ENCODE results near the gene YWHAG.

The YWHAG gene

DNA sequence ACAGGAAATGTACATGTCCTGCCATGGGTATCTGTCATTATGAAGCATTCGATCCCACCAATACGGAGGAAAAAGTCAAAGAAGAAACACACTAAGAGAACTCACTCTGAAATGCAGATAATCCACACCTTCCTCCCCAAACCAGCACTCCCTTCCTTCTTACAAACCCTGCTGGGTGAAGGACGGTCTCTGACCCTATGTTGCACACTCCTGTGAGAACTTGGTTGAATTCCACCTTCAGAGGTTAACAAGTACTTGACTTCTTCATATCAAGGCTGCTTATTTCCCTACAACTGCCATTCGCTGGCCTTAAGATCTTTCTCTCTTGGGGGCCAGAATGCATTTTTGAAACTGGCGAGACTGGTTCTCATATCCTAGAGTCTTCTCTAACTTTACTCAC is 16.6 kb downstream of the YWHAG start:
- Histone ChIP-seq H4K20me1 (ENCODE audit: control insufficient read depth, insufficient read depth, low read depth, low read length) (peaks cover 58% of the 10 kb centered on the region), H3K9me3 (ENCODE audit: control insufficient read depth, insufficient read depth, low read length) (no peaks in the 10 kb centered on the region), H3K79me2 (ENCODE audit: control insufficient read depth, low read length) (peaks cover 100% of the 10 kb centered on the region), H3F3A (ENCODE audit: control insufficient read depth, insufficient read depth) (peaks cover 6% of the 10 kb centered on the region), H3K4me3 (ENCODE audit: low read length) (no peak overlapping the region), H3K4me2 (ENCODE audit: low read length) (no peak overlapping the region), H3K27me3 (ENCODE audit: control insufficient read depth, low read length) (no peaks in the 10 kb centered on the region), H3K9me2 (replicated peaks; ENCODE audit: control insufficient read depth, low read length) (no peaks in the 10 kb centered on the region), H3K4me1 (ENCODE audit: control insufficient read depth, low read length) (no peaks in the 10 kb centered on the region), H3K36me3 (ENCODE audit: control insufficient read depth, low read length) (peaks cover 95% of the 10 kb centered on the region), H3K27ac (ENCODE audit: low read depth, low read length) (no peak overlapping the region)
- TF ChIP-seq, protein P1, sequence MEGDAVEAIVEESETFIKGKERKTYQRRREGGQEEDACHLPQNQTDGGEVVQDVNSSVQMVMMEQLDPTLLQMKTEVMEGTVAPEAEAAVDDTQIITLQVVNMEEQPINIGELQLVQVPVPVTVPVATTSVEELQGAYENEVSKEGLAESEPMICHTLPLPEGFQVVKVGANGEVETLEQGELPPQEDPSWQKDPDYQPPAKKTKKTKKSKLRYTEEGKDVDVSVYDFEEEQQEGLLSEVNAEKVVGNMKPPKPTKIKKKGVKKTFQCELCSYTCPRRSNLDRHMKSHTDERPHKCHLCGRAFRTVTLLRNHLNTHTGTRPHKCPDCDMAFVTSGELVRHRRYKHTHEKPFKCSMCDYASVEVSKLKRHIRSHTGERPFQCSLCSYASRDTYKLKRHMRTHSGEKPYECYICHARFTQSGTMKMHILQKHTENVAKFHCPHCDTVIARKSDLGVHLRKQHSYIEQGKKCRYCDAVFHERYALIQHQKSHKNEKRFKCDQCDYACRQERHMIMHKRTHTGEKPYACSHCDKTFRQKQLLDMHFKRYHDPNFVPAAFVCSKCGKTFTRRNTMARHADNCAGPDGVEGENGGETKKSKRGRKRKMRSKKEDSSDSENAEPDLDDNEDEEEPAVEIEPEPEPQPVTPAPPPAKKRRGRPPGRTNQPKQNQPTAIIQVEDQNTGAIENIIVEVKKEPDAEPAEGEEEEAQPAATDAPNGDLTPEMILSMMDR (IDR thresholded peaks at IDR 0.05; ENCODE audit: low read depth, low read length, poor library complexity, severe bottlenecking), result no peak
- TF ChIP-seq EZH2phosphoT487 (IDR thresholded peaks at IDR 0.05; ENCODE audit: borderline replicate concordance, low read length), result no peak

DNA sequence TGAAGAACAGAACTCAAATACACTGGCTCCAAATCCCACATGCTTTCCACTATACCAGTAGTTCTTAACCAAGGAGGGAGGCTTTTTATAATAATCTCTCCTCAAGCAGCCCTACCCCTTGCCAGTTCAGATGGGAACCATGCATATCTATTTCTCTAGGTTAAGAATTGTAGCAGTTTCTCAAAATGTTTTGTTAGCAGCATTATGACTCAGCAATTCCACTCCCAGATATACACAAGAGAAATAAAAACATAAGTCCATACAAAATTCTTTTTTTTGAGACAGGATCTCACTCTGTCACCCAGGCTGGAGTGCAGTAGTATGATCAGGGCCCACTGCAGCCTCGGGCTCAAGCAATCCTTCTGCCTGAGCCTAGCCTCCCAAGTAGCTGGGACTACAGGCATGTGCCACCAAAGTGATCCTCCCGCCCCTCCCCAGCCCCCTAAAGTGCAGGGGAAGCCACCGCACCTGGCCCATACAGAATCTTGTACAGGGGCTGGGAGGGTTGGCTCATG is 18.1 kb downstream of the YWHAG start:
- H3K36me3 ChIP-seq (ENCODE audit: control insufficient read depth, low read length), result peaks cover 96% of the 10 kb centered on the region
- no peaks in the 10 kb centered on the region for H3K9me3 ChIP-seq (ENCODE audit: control insufficient read depth, insufficient read depth, low read length)
- no peak for TF ChIP-seq EZH2phosphoT487 (IDR thresholded peaks at IDR 0.05; ENCODE audit: borderline replicate concordance, low read length)
- TF ChIP-seq, protein P1 (IDR thresholded peaks at IDR 0.05; ENCODE audit: low read depth, low read length, poor library complexity, severe bottlenecking), result no peak
- H3K4me1 ChIP-seq (ENCODE audit: control insufficient read depth, low read length), result no peaks in the 10 kb centered on the region
- H3K27ac ChIP-seq (ENCODE audit: low read depth, low read length), result no peak overlapping the region
- H3K4me2 ChIP-seq (ENCODE audit: low read length), result no peak overlapping the region
- peaks cover 6% of the 10 kb centered on the region for H3F3A ChIP-seq (ENCODE audit: control insufficient read depth, insufficient read depth)
- no peaks in the 10 kb centered on the region for H3K9me2 ChIP-seq (replicated peaks; ENCODE audit: control insufficient read depth, low read length)
- no peak overlapping the region for H3K4me3 ChIP-seq (ENCODE audit: low read length)
- no peaks in the 10 kb centered on the region for H3K27me3 ChIP-seq (ENCODE audit: control insufficient read depth, low read length)
- peaks cover 100% of the 10 kb centered on the region for H3K79me2 ChIP-seq (ENCODE audit: control insufficient read depth, low read length)
- peaks cover 68% of the 10 kb centered on the region for H4K20me1 ChIP-seq (ENCODE audit: control insufficient read depth, insufficient read depth, low read depth, low read length)

DNA sequence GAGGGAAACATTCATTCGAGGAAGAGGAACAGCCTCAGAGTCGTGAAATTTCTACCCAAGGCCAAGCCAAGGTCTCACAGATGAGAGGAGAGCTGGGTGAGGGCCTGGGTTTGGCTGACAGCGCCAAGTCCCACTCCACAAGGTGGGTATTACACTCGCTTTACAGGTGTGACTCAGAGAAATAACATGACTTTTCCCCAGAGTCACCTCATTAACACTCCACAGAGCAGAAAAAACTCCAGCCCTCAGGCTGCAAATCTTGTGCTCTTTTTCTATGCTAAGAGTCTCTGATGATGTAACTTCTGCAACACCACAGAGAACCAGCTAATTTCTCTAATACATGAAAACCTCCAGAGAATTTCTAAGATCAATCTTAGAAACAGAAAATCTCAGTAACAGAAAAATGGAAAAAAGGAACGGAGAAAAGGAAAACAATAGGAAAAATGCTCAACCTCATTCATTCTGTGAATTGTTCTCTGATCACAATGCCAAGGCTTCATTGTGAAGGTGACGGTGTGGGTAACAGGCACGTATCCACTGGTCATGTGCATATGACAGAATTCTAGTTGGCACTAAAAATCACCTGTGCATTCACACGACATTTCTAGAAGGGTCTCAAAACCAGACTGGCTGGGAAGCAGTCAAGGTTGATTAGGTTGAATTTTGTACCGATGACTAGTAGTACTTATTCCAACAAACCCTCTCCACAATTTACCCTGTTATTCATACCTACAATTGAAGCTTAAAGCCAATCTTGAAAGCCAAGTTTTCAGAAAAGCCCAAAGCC is 20.3 kb downstream of the YWHAG start:
- no peak overlapping the region for H3K4me3 ChIP-seq (ENCODE audit: low read length)
- 0 out of 2 replicates have a peak, but pooled peaks cover 1% of the 10 kb centered on the region for H3K4me1 ChIP-seq (ENCODE audit: control insufficient read depth, low read length)
- H3K27me3 ChIP-seq (ENCODE audit: control insufficient read depth, low read length), result no peaks in the 10 kb centered on the region
- H4K20me1 ChIP-seq (ENCODE audit: control insufficient read depth, insufficient read depth, low read depth, low read length), result peaks cover 63% of the 10 kb centered on the region
- H3K27ac ChIP-seq (ENCODE audit: low read depth, low read length), result no peak overlapping the region
- peaks cover 99% of the 10 kb centered on the region for H3K79me2 ChIP-seq (ENCODE audit: control insufficient read depth, low read length)
- H3K4me2 ChIP-seq (ENCODE audit: low read length), result no peak overlapping the region
- H3F3A ChIP-seq (ENCODE audit: control insufficient read depth, insufficient read depth), result peaks cover 3% of the 10 kb centered on the region
- no peaks in the 10 kb centered on the region for H3K9me2 ChIP-seq (replicated peaks; ENCODE audit: control insufficient read depth, low read length)
- H3K9me3 ChIP-seq (ENCODE audit: control insufficient read depth, insufficient read depth, low read length), result no peaks in the 10 kb centered on the region
- TF ChIP-seq, protein P1 (IDR thresholded peaks at IDR 0.05; ENCODE audit: low read depth, low read length, poor library complexity, severe bottlenecking), result no peak
- TF ChIP-seq EZH2phosphoT487 (IDR thresholded peaks at IDR 0.05; ENCODE audit: borderline replicate concordance, low read length), result no peak
- H3K36me3 ChIP-seq (ENCODE audit: control insufficient read depth, low read length), result peaks cover 90% of the 10 kb centered on the region

Measured in DOHH2 (cell line).